K562 (cell line): ENCODE measurements around the gene SEC61A1. TPM values are rescaled to one million over a fixed set of nuclear protein-coding genes. Genes with fewer than 3 reads are reported as not detected.
A peak's percentile ranks its signal among the peaks of the same experiment; 100 is the strongest.

Experiments
- ATAC-seq: fragments of 200-7000 bp; cut with Tn5 transposase; 3 replicates; pipeline ENCODE4 v1.9.1; 2020; ENCODE audit warnings: moderate library complexity
- BruUV-seq: library from RNA; stranded (reverse); fragments of 400-500 nt; replicated peaks from 2 replicates; lab custom pipeline; 2021; lab: Mats Ljungman, UMichigan
- CTCF ChIA-PET: fragments of 300-600 bp; formaldehyde crosslinking; extraction: SDS; loops from one replicate; lab custom pipeline; 2021; ENCODE audit warnings: low intra/inter-chr PET ratio; lab: Yijun Ruan, JAX
- POLR2A ChIA-PET: fragments of 300-600, 350-650 bp; sonication (Branson Sonifier 250); formaldehyde crosslinking; extraction: SDS; loops from one replicate; lab custom pipeline; 2021; ENCODE audit warnings: antibody characterized with exemption, inconsistent platforms; lab: Yijun Ruan, JAX
- DNase-seq, 4 experiments: peaks; one replicate each; pipeline versions ENCODE4 v3.0.0 to v3.0.0-alpha.2; 2011 to 2018; ENCODE audit warnings: low spot score in 3 of 4, mixed read lengths in 3 of 4; ENCODE audit errors: extremely low read depth in 1 of 4
- FAIRE-seq: peaks from 2 replicates; lab custom pipeline; 2011; peaks lifted over from hg19 to GRCh38; lab: Jason Lieb, UNC
- H2AFZ ChIP-seq: 2 replicates; pipeline ENCODE4 v1.6.0; 2011; ENCODE audit warnings: low read depth, low read length, control low read depth, inconsistent platforms
- H3K27ac ChIP-seq: fragments of 200-600 bp; 3 replicates; pipeline ENCODE4 v1.8.0; 2011; ENCODE audit warnings: low read depth, mild to moderate bottlenecking, control low read depth, inconsistent platforms, low read length, moderate library complexity, mixed read lengths; ENCODE audit errors: extremely low read depth
- H3K27me3 ChIP-seq, 2 experiments: fragments of 300-600 bp in 1 of 2; 2 replicates in 1 of 2; 3 replicates in 1 of 2; pipeline versions ENCODE4 v1.6.0 to v1.8.0; 2011; ENCODE audit warnings: inconsistent platforms in 2 of 2, low read length in 2 of 2, mild to moderate bottlenecking in 1 of 2, mixed read lengths in 1 of 2, moderate library complexity in 1 of 2; ENCODE audit not compliant: control insufficient read depth in 2 of 2, insufficient read depth in 2 of 2
- H3K36me3 ChIP-seq: fragments of 300-600 bp; 3 replicates; pipeline ENCODE4 v1.8.0; 2011; ENCODE audit warnings: mild to moderate bottlenecking, low read length, inconsistent platforms; ENCODE audit not compliant: control insufficient read depth, insufficient read depth
- H3K4me1 ChIP-seq, 2 experiments: fragments of 200-600 bp in 1 of 2; replicated peaks in 1 of 2; 2 replicates in 1 of 2; 3 replicates in 1 of 2; pipeline versions ENCODE4 v1.5.1 to v1.8.0; 2011; ENCODE audit warnings: inconsistent platforms in 2 of 2, low read length in 2 of 2, mild to moderate bottlenecking in 1 of 2, mixed read lengths in 1 of 2, moderate library complexity in 1 of 2; ENCODE audit not compliant: control insufficient read depth in 2 of 2, insufficient read depth in 2 of 2
- H3K4me2 ChIP-seq: 2 replicates; pipeline ENCODE4 v1.6.1; 2011; ENCODE audit warnings: low read length, control low read depth, inconsistent platforms, mixed read lengths; ENCODE audit not compliant: insufficient read depth
- H3K4me3 ChIP-seq: fragments of 200-600 bp; sonication (generic), shearing (Covaris generic); 2 replicates; pipeline ENCODE4 v1.5.1; 2016; ENCODE audit warnings: control low read depth, inconsistent platforms
- H3K79me2 ChIP-seq: fragments of 200-600 bp; 3 replicates; pipeline ENCODE4 v1.8.0; 2011; ENCODE audit warnings: low read length, inconsistent platforms; ENCODE audit not compliant: control insufficient read depth, insufficient read depth
- H3K9ac ChIP-seq, 2 experiments: 2 replicates each; pipeline versions ENCODE4 v1.6.0 to v1.6.1; 2011; ENCODE audit warnings: low read depth in 2 of 2, low read length in 2 of 2, control low read depth in 1 of 2, inconsistent platforms in 1 of 2, mild to moderate bottlenecking in 1 of 2, mixed read lengths in 1 of 2; ENCODE audit not compliant: insufficient read depth in 1 of 2
- H3K9me1 ChIP-seq: one replicate; pipeline ENCODE4 v1.6.0; 2011; ENCODE audit warnings: inconsistent platforms, mild to moderate bottlenecking, low read length, moderate library complexity; ENCODE audit not compliant: control insufficient read depth, insufficient read depth
- H3K9me3 ChIP-seq: replicated peaks from 2 replicates; pipeline ENCODE4 v1.5.1; 2011; ENCODE audit warnings: low read depth, low read length, inconsistent platforms; ENCODE audit not compliant: control insufficient read depth, insufficient read depth
- H4K20me1 ChIP-seq: replicated peaks from 2 replicates; pipeline ENCODE4 v1.6.1; 2011; ENCODE audit warnings: low read length, inconsistent platforms, mixed read lengths; ENCODE audit not compliant: control insufficient read depth, insufficient read depth
- CREBBP ChIP-seq: IDR thresholded peaks from one replicate; pipeline ENCODE4 v1.6.1; 2012; ENCODE audit warnings: low read depth, mild to moderate bottlenecking, control low read depth, inconsistent platforms, low read length
- DDX20 ChIP-seq: fragments of 450-650 bp; IDR thresholded peaks from 2 replicates; pipeline ENCODE4 v1.6.1; 2016; ENCODE audit warnings: missing genetic modification characterization, low read depth, mild to moderate bottlenecking, missing compliant biosample characterization, moderate library complexity
- ETV1 ChIP-seq: fragments of 450-650 bp; conservative IDR thresholded peaks from 2 replicates; pipeline ENCODE4 v1.6.1; 2016; ENCODE audit warnings: missing genetic modification characterization, control low read depth, low read depth, missing compliant biosample characterization
- JUND ChIP-seq, 2 experiments: IDR thresholded peaks; 2 replicates in 1 of 2; 3 replicates in 1 of 2; pipeline ENCODE4 v1.6.1; 2011; ENCODE audit warnings: borderline replicate concordance in 2 of 2, low read depth in 2 of 2, low read length in 2 of 2, improper control_type of control experiment in 1 of 2, missing biosample characterization in 1 of 2, missing genetic modification characterization in 1 of 2, missing genetic modification reagents in 1 of 2
- KDM2B ChIP-seq: fragments of 250-450 bp; sonication (Bioruptor Pico); IDR thresholded peaks from 2 replicates; pipeline ENCODE4 v1.8.0; 2021; ENCODE audit warnings: mild to moderate bottlenecking, moderate library complexity
- MTA3 ChIP-seq: fragments of 450-650 bp; formaldehyde crosslinking; IDR thresholded peaks from 2 replicates; pipeline ENCODE4 v1.6.1; 2017; ENCODE audit warnings: mild to moderate bottlenecking, borderline replicate concordance
- NONO ChIP-seq, 2 experiments: fragments of 200-400 bp in 1 of 2; fragments of 450-650 bp in 1 of 2; formaldehyde crosslinking in 1 of 2; IDR thresholded peaks; 2 replicates each; pipeline ENCODE4 v1.6.1; 2017; ENCODE audit warnings: low read depth in 2 of 2, mild to moderate bottlenecking in 2 of 2, moderate library complexity in 2 of 2, low read length in 1 of 2
- PTTG1 ChIP-seq: fragments of 450-650 bp; IDR thresholded peaks from 2 replicates; pipeline ENCODE4 v1.6.1; 2016; ENCODE audit warnings: low read depth, mild to moderate bottlenecking, missing genetic modification characterization, missing compliant biosample characterization
- SMAD1 ChIP-seq: fragments of 150-350 bp; IDR thresholded peaks from 2 replicates; pipeline ENCODE4 v1.6.1; 2014; ENCODE audit warnings: low read length, low read depth; ENCODE audit not compliant: partially characterized antibody
- ZNF431 ChIP-seq: sonication (generic); formaldehyde crosslinking; IDR thresholded peaks from 2 replicates; pipeline ENCODE4 v1.8.0; 2022; ENCODE audit warnings: mild to moderate bottlenecking, missing genetic modification reagents
- ZNF583 ChIP-seq: fragments of 250-450 bp; sonication (Bioruptor Pico); IDR thresholded peaks from 2 replicates; pipeline ENCODE4 v1.4.0; 2020
- WGBS: fragments of 100-300 bp; shearing (Covaris generic); methylation state at CpG from one replicate; pipeline ENCODE4 v1.1.6; 2016; ENCODE audit warnings: low coverage, mixed read lengths; ENCODE audit not compliant: insufficient coverage; ENCODE audit errors: missing lambda C conversion rate; 5-methylcytosine and 5-hydroxymethylcytosine counted together
- in situ Hi-C: fragments of 300-500 bp; cut with MboI; formaldehyde crosslinking; loops from 4 replicates; pipeline ENCODE4 v1.15.0; 2018; ENCODE audit warnings: inconsistent platforms, mixed read lengths
- intact Hi-C: fragments of 100-400 bp; cut with micrococcal nuclease; formaldehyde crosslinking; loops from 2 replicates; pipeline ENCODE4 v1.14.2; 2022
- polyA plus RNA-seq, 8 experiments: library from polyadenylated mRNA; depleted of rRNA in 4 of 8; stranded (reverse) in 5 of 8; unstranded in 3 of 8; fragments of >200 nt; fragmentation: Nextera tagmentation in 2 of 8; fragmentation: Illumina TruSeq in 1 of 8; extraction: Ambion mirVana in 2 of 8; extraction: Trizol in 1 of 8; gene quantifications; 2 replicates each; pipeline versions ENCODE4 v1.2.1 to v1.2.3, GENCODE V29; 2011 to 2014; ENCODE audit warnings: inconsistent platforms in 1 of 8, missing spikeins in 1 of 8
- total RNA-seq, 7 experiments: library from RNA; depleted of rRNA in 6 of 7; stranded (reverse); fragments of >200 nt in 6 of 7; fragmentation: Illumina TruSeq in 2 of 7; extraction: Trizol in 2 of 7; gene quantifications; 2 replicates each; pipeline versions ENCODE4 v1.2.1 to v1.2.3, GENCODE V29; 2011 to 2021; ENCODE audit warnings: low replicate concordance in 1 of 7
- TF ChIP-seq, protein P1 (sequence below): sonication (generic); formaldehyde crosslinking; IDR thresholded peaks from 2 replicates; pipeline ENCODE4 v1.8.0; 2023; ENCODE audit warnings: missing genetic modification reagents, mild to moderate bottlenecking, borderline replicate concordance
- TF ChIP-seq, protein P2 (sequence below): fragments of 450-650 bp; formaldehyde crosslinking; IDR thresholded peaks from 2 replicates; pipeline ENCODE4 v1.4.0; 2022; ENCODE audit warnings: missing genetic modification characterization

Gene SEC61A1
- total and polyA plus RNA-seq, 9 of the 15 experiments (the other 6 are each of a cell fraction or from before 2014, with no cell fraction given): 1.9 to 140 (median 79.1) TPM

DNA sequence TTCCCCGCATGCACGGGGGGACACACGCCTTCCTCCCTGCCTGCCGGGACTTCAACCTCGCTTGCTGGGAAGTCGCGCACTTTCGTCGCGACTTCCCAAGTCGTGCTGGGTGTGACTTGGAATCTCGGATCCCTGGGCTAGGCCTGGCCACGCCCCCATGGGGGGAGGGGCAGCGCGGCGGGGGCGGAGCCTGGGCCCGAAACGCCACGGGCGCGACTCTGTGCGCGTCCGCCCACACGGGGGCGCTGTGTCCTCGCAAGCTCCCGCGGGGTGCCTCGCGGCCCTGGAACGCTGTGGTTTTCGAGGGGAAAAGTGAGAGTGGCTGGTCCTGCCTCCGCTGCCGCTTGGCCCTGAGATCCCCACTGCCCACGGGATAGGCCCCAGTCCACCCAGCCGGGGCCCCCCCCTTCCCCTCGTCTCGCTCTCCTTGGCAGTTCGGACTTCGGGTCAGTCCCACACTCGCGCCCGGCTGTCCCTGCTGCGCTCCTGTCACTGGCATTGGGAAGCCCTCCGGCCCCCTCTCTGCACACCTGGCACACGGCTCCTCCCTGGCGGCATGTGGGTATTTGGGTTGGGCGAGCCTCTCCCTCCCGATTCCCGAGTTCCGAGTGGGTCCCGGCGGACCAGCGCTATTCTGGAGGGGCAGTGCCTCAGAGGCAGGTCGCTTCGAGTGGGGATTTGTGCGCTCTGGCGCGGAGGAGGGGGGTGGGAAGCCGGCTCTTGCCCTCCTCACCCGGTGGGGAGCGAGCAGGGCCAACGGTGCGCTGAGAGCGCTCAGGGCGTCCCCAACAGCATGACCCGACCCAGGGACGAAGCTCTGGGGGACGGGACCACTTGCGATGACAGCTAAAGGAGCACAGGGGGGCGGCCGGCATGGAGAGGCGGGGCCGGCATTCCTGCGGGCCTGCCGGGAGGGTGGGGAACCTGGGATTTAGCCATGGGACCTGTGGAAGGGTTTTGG lies 23.6 kb downstream of the SEC61A1 start:
- ATAC-seq (peak; percentile 82), FAIRE-seq (peak; percentile 91), DNase-seq (peak; percentile 82 to 90 (median 82))
- peaks cover 30% of the 10 kb centered on the region; the same call in 2 of the 3 replicates for H3K79me2 ChIP-seq
- H3K4me1 ChIP-seq: peaks cover 38 to 58% of the 10 kb centered on the region in 2 experiments
- H3K4me2 ChIP-seq: peak overlapping the region; percentile 82
- 3% methylated on average over 27 of the region's 78 CpGs for WGBS
- peaks cover 72% of the 10 kb centered on the region for H3K36me3 ChIP-seq
- peaks cover 3% of the 10 kb centered on the region for H3K9me1 ChIP-seq
- intact Hi-C loops: loop anchor here (2.0 to 10.0 kb wide), 3 partner anchors 49 to 419 kb away; partner anchors contain the start of gene GATA2
- in situ Hi-C loops: no loop called here
- peak overlapping the region; percentile 47 for H3K4me3 ChIP-seq
- H3K9ac ChIP-seq: peak overlapping the region; percentile 76 to 95
- ChIA-PET POLR2A (interaction anchor here (1.0 to 1.5 kb wide), 3 partner anchors 9 to 20 kb away, joined by 3 to 4 read pairs (median 3); no protein-coding TSS in a partner anchor), CTCF (interaction anchor here (0.7 kb wide), 1 partner anchor 69 kb away, joined by 5 read pairs; no protein-coding TSS in a partner anchor)
- no TSS peak for BruUV-seq
- peak overlapping the region; percentile 82 for H2AFZ ChIP-seq
- H3K9me3 ChIP-seq: no peaks in the 10 kb centered on the region
- peaks cover 10% of the 10 kb centered on the region; the same call in 1 of the 2 replicates for H4K20me1 ChIP-seq
- peak overlapping the region; percentile 96 for H3K27ac ChIP-seq
- no peaks in the 10 kb centered on the region for H3K27me3 ChIP-seq
- no peak for TF ChIP-seq ZNF431 (CRISPR knock-in tag)
- peak; percentile 49; the same call in 1 of the 2 replicates for TF ChIP-seq JUND (IDR thresholded peaks at IDR 0.05; ENCODE audit: borderline replicate concordance, low read depth, low read length)
- no peak; the same call in 2 of the 3 replicates for TF ChIP-seq JUND (tag; IDR thresholded peaks at IDR 0.05; ENCODE audit: borderline replicate concordance, low read depth, low read length)
- no peak for TF ChIP-seq ETV1 (tag)
- TF ChIP-seq, protein P1, sequence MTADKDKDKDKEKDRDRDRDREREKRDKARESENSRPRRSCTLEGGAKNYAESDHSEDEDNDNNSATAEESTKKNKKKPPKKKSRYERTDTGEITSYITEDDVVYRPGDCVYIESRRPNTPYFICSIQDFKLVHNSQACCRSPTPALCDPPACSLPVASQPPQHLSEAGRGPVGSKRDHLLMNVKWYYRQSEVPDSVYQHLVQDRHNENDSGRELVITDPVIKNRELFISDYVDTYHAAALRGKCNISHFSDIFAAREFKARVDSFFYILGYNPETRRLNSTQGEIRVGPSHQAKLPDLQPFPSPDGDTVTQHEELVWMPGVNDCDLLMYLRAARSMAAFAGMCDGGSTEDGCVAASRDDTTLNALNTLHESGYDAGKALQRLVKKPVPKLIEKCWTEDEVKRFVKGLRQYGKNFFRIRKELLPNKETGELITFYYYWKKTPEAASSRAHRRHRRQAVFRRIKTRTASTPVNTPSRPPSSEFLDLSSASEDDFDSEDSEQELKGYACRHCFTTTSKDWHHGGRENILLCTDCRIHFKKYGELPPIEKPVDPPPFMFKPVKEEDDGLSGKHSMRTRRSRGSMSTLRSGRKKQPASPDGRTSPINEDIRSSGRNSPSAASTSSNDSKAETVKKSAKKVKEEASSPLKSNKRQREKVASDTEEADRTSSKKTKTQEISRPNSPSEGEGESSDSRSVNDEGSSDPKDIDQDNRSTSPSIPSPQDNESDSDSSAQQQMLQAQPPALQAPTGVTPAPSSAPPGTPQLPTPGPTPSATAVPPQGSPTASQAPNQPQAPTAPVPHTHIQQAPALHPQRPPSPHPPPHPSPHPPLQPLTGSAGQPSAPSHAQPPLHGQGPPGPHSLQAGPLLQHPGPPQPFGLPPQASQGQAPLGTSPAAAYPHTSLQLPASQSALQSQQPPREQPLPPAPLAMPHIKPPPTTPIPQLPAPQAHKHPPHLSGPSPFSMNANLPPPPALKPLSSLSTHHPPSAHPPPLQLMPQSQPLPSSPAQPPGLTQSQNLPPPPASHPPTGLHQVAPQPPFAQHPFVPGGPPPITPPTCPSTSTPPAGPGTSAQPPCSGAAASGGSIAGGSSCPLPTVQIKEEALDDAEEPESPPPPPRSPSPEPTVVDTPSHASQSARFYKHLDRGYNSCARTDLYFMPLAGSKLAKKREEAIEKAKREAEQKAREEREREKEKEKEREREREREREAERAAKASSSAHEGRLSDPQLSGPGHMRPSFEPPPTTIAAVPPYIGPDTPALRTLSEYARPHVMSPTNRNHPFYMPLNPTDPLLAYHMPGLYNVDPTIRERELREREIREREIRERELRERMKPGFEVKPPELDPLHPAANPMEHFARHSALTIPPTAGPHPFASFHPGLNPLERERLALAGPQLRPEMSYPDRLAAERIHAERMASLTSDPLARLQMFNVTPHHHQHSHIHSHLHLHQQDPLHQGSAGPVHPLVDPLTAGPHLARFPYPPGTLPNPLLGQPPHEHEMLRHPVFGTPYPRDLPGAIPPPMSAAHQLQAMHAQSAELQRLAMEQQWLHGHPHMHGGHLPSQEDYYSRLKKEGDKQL (CRISPR knock-in tag): no peak
- TF ChIP-seq CREBBP: no peak
- TF ChIP-seq PTTG1 (tag): no peak
- peak in 1 of 2 experiments; percentile 70; a peak in 1 of 4 replicates for TF ChIP-seq NONO (IDR thresholded peaks at IDR 0.05; ENCODE audit: low read depth in 2 of 2, low read length in 1 of 2)
- no peak for TF ChIP-seq KDM2B (CRISPR knock-in tag)
- no peak for TF ChIP-seq SMAD1
- no peak for TF ChIP-seq MTA3
- TF ChIP-seq, protein P2, sequence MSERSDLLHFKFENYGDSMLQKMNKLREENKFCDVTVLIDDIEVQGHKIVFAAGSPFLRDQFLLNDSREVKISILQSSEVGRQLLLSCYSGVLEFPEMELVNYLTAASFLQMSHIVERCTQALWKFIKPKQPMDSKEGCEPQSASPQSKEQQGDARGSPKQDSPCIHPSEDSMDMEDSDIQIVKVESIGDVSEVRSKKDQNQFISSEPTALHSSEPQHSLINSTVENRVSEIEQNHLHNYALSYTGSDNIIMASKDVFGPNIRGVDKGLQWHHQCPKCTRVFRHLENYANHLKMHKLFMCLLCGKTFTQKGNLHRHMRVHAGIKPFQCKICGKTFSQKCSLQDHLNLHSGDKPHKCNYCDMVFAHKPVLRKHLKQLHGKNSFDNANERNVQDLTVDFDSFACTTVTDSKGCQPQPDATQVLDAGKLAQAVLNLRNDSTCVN (CRISPR knock-in tag): no peak
- TF ChIP-seq ZNF583: no peak
- no peak for TF ChIP-seq DDX20
